ENCODE measurements around the gene GABRE. TPM values are rescaled to one million over a fixed set of nuclear protein-coding genes. Genes with fewer than 3 reads are reported as not detected.

The GABRE gene
- total RNA-seq, 4 donors from 2014 or later, result 2.6 to 21.2 (median 7.1) TPM

GRCh38 chrX:151962034-151962433 is 12.4 kb downstream of the GABRE start:
- no peak for ATAC-seq
- Histone ChIP-seq H3K27me3 (no peaks in the 10 kb centered on the region), H3K4me3 (no peak overlapping the region), H3K9me3 (no peaks in the 10 kb centered on the region), H3K36me3 (peaks cover 0 to 17% of the 10 kb centered on the region in 2 donors), H3K27ac (no peak overlapping the region), H3K4me1 (no peaks in the 10 kb centered on the region)
- WGBS, 2 donors (ENCODE audit: low coverage in 1 of 2), result 95 to 100% methylated on average over 4 of the region's 5 CpGs
- TF ChIP-seq POLR2AphosphoS5 (IDR thresholded peaks at IDR 0.05) (no peak), POLR2A (IDR thresholded peaks at IDR 0.05) (no peak), CTCF (IDR thresholded peaks at IDR 0.05) (no peak), EP300 (IDR thresholded peaks at IDR 0.05) (no peak)

GRCh38 chrX:151958101-151958500 is 16.4 kb downstream of the GABRE start:
- H3K27ac ChIP-seq, result no peak overlapping the region
- H3K9me3 ChIP-seq, result no peaks in the 10 kb centered on the region
- peaks cover 0 to 17% of the 10 kb centered on the region in 2 donors for H3K36me3 ChIP-seq
- TF ChIP-seq EP300 (IDR thresholded peaks at IDR 0.05) (no peak), POLR2AphosphoS5 (IDR thresholded peaks at IDR 0.05) (no peak), CTCF (IDR thresholded peaks at IDR 0.05) (no peak), POLR2A (IDR thresholded peaks at IDR 0.05) (no peak)
- H3K4me1 ChIP-seq, result no peaks in the 10 kb centered on the region
- ATAC-seq, result no peak
- H3K27me3 ChIP-seq, result no peaks in the 10 kb centered on the region
- no peak overlapping the region for H3K4me3 ChIP-seq
- WGBS, 2 donors (ENCODE audit: low coverage in 1 of 2), result 100% methylated on average over 3 of the region's 4 CpGs; no CpG with 5 or more reads in 1 of the 2 donors

- H3K27me3 ChIP-seq, result no peaks in the 10 kb centered on the region
Measured at GRCh38 chrX:151954730-151955129, 19.7 kb downstream of the GABRE start.

GRCh38 chrX:151938172-151938571 is 36.3 kb downstream of the GABRE start:
- Histone ChIP-seq H3K27me3 (no peaks in the 10 kb centered on the region), H3K27ac (no peak overlapping the region), H3K4me3 (no peak overlapping the region), H3K36me3 (no peaks in the 10 kb centered on the region), H3K9me3 (no peaks in the 10 kb centered on the region), H3K4me1 (no peaks in the 10 kb centered on the region)
- TF ChIP-seq POLR2A (IDR thresholded peaks at IDR 0.05), result no peak
- TF ChIP-seq CTCF (IDR thresholded peaks at IDR 0.05), result no peak
- no peak for TF ChIP-seq POLR2AphosphoS5 (IDR thresholded peaks at IDR 0.05)
- no peak for TF ChIP-seq EP300 (IDR thresholded peaks at IDR 0.05)
- ATAC-seq, result no peak

More at GRCh38 chrX:151954730-151955129, 19.7 kb downstream of the GABRE start:
- H3K27ac ChIP-seq, result no peak overlapping the region
- no peaks in the 10 kb centered on the region for H3K4me1 ChIP-seq
- ATAC-seq, result no peak
- WGBS, 2 donors (ENCODE audit: low coverage in 1 of 2), result 80 to 100% methylated on average over 2 to 7 of the region's 15 CpGs
- peaks cover 0 to 15% of the 10 kb centered on the region in 2 donors for H3K36me3 ChIP-seq
- H3K4me3 ChIP-seq, result no peak overlapping the region
- no peaks in the 10 kb centered on the region for H3K9me3 ChIP-seq
- TF ChIP-seq POLR2A (IDR thresholded peaks at IDR 0.05) (no peak), POLR2AphosphoS5 (IDR thresholded peaks at IDR 0.05) (no peak), EP300 (IDR thresholded peaks at IDR 0.05) (no peak), CTCF (IDR thresholded peaks at IDR 0.05) (no peak)

- Histone ChIP-seq H3K27ac (no peak overlapping the region), H3K4me3 (no peak overlapping the region), H3K27me3 (no peaks in the 10 kb centered on the region), H3K9me3 (no peaks in the 10 kb centered on the region), H3K4me1 (no peaks in the 10 kb centered on the region), H3K36me3 (no peaks in the 10 kb centered on the region)
- ATAC-seq, result no peak
- WGBS, 2 donors (ENCODE audit: low coverage in 1 of 2), result 92 to 100% methylated on average over 1 of the region's 1 CpG
- TF ChIP-seq EP300 (IDR thresholded peaks at IDR 0.05) (no peak), POLR2AphosphoS5 (IDR thresholded peaks at IDR 0.05) (no peak), POLR2A (IDR thresholded peaks at IDR 0.05) (no peak), CTCF (IDR thresholded peaks at IDR 0.05) (no peak)
Measured at GRCh38 chrX:151935358-151935757, 39.1 kb downstream of the GABRE start.
